Vagina (tissue), 2 donors: ENCODE data around the gene ERG.

ENCODE experiments used
- POLR2A ChIP-seq, 2 donors: fragments of 450-650 bp; IDR thresholded peaks; one replicate each; pipeline ENCODE4 v1.6.1; 2017; ENCODE audit warnings: antibody characterized with exemption in 2 of 2, mild to moderate bottlenecking in 2 of 2, moderate library complexity in 2 of 2
- POLR2AphosphoS5 ChIP-seq, 2 donors: sonication (generic); formaldehyde crosslinking; IDR thresholded peaks; one replicate each; pipeline ENCODE4 v1.9.0; 2017; ENCODE audit warnings: antibody characterized with exemption in 2 of 2, mild to moderate bottlenecking in 2 of 2, low read depth in 1 of 2; ENCODE audit not compliant: insufficient read depth in 1 of 2
- TF ChIP-seq, protein P1 (sequence below), 3 experiments: fragments of 450-650 bp in 2 of 3; fragments of 200-600 bp in 1 of 3; sonication (generic) in 1 of 3; IDR thresholded peaks; one replicate each; pipeline ENCODE4 v1.5.1; 2017 to 2019; ENCODE audit warnings: antibody characterized with exemption in 3 of 3, mild to moderate bottlenecking in 2 of 3, moderate library complexity in 2 of 3

GRCh38 chr21:38367646-38368045, 130.6 kb downstream of the ERG start:
- TF ChIP-seq, protein P1, sequence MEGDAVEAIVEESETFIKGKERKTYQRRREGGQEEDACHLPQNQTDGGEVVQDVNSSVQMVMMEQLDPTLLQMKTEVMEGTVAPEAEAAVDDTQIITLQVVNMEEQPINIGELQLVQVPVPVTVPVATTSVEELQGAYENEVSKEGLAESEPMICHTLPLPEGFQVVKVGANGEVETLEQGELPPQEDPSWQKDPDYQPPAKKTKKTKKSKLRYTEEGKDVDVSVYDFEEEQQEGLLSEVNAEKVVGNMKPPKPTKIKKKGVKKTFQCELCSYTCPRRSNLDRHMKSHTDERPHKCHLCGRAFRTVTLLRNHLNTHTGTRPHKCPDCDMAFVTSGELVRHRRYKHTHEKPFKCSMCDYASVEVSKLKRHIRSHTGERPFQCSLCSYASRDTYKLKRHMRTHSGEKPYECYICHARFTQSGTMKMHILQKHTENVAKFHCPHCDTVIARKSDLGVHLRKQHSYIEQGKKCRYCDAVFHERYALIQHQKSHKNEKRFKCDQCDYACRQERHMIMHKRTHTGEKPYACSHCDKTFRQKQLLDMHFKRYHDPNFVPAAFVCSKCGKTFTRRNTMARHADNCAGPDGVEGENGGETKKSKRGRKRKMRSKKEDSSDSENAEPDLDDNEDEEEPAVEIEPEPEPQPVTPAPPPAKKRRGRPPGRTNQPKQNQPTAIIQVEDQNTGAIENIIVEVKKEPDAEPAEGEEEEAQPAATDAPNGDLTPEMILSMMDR (IDR thresholded peaks at IDR 0.05) = no peak
- TF ChIP-seq POLR2AphosphoS5 (IDR thresholded peaks at IDR 0.05; ENCODE audit: insufficient read depth in 1 of 2, low read depth in 1 of 2) (no peak), POLR2A (IDR thresholded peaks at IDR 0.05) (no peak)
